K562 (cell line): ENCODE measurements around the gene GMDS. TPM values are rescaled to one million over a fixed set of nuclear protein-coding genes. Genes with fewer than 3 reads are reported as not detected.

Experiments
- ATAC-seq: fragments of 200-7000 bp; cut with Tn5 transposase; 3 replicates; pipeline ENCODE4 v1.9.1; 2020; ENCODE audit warnings: moderate library complexity
- BruUV-seq: library from RNA; stranded (reverse); fragments of 400-500 nt; replicated peaks from 2 replicates; lab custom pipeline; 2021; lab: Mats Ljungman, UMichigan
- CTCF ChIA-PET: fragments of 300-600 bp; formaldehyde crosslinking; extraction: SDS; loops from one replicate; lab custom pipeline; 2021; ENCODE audit warnings: low intra/inter-chr PET ratio; lab: Yijun Ruan, JAX
- POLR2A ChIA-PET: fragments of 300-600, 350-650 bp; sonication (Branson Sonifier 250); formaldehyde crosslinking; extraction: SDS; loops from one replicate; lab custom pipeline; 2021; ENCODE audit warnings: antibody characterized with exemption, inconsistent platforms; lab: Yijun Ruan, JAX
- DNase-seq, 4 experiments: peaks; one replicate each; pipeline versions ENCODE4 v3.0.0 to v3.0.0-alpha.2; 2011 to 2018; ENCODE audit warnings: low spot score in 3 of 4, mixed read lengths in 3 of 4; ENCODE audit errors: extremely low read depth in 1 of 4
- FAIRE-seq: peaks from 2 replicates; lab custom pipeline; 2011; peaks lifted over from hg19 to GRCh38; lab: Jason Lieb, UNC
- H2AFZ ChIP-seq: 2 replicates; pipeline ENCODE4 v1.6.0; 2011; ENCODE audit warnings: low read depth, low read length, control low read depth, inconsistent platforms
- H3K27ac ChIP-seq: fragments of 200-600 bp; 3 replicates; pipeline ENCODE4 v1.8.0; 2011; ENCODE audit warnings: low read depth, mild to moderate bottlenecking, control low read depth, inconsistent platforms, low read length, moderate library complexity, mixed read lengths; ENCODE audit errors: extremely low read depth
- H3K27me3 ChIP-seq, 2 experiments: fragments of 300-600 bp in 1 of 2; 2 replicates in 1 of 2; 3 replicates in 1 of 2; pipeline versions ENCODE4 v1.6.0 to v1.8.0; 2011; ENCODE audit warnings: inconsistent platforms in 2 of 2, low read length in 2 of 2, mild to moderate bottlenecking in 1 of 2, mixed read lengths in 1 of 2, moderate library complexity in 1 of 2; ENCODE audit not compliant: control insufficient read depth in 2 of 2, insufficient read depth in 2 of 2
- H3K36me3 ChIP-seq: fragments of 300-600 bp; 3 replicates; pipeline ENCODE4 v1.8.0; 2011; ENCODE audit warnings: mild to moderate bottlenecking, low read length, inconsistent platforms; ENCODE audit not compliant: control insufficient read depth, insufficient read depth
- H3K4me1 ChIP-seq, 2 experiments: fragments of 200-600 bp in 1 of 2; replicated peaks in 1 of 2; 2 replicates in 1 of 2; 3 replicates in 1 of 2; pipeline versions ENCODE4 v1.5.1 to v1.8.0; 2011; ENCODE audit warnings: inconsistent platforms in 2 of 2, low read length in 2 of 2, mild to moderate bottlenecking in 1 of 2, mixed read lengths in 1 of 2, moderate library complexity in 1 of 2; ENCODE audit not compliant: control insufficient read depth in 2 of 2, insufficient read depth in 2 of 2
- H3K4me2 ChIP-seq: 2 replicates; pipeline ENCODE4 v1.6.1; 2011; ENCODE audit warnings: low read length, control low read depth, inconsistent platforms, mixed read lengths; ENCODE audit not compliant: insufficient read depth
- H3K4me3 ChIP-seq: fragments of 200-600 bp; sonication (generic), shearing (Covaris generic); 2 replicates; pipeline ENCODE4 v1.5.1; 2016; ENCODE audit warnings: control low read depth, inconsistent platforms
- H3K79me2 ChIP-seq: fragments of 200-600 bp; 3 replicates; pipeline ENCODE4 v1.8.0; 2011; ENCODE audit warnings: low read length, inconsistent platforms; ENCODE audit not compliant: control insufficient read depth, insufficient read depth
- H3K9ac ChIP-seq, 2 experiments: 2 replicates each; pipeline versions ENCODE4 v1.6.0 to v1.6.1; 2011; ENCODE audit warnings: low read depth in 2 of 2, low read length in 2 of 2, control low read depth in 1 of 2, inconsistent platforms in 1 of 2, mild to moderate bottlenecking in 1 of 2, mixed read lengths in 1 of 2; ENCODE audit not compliant: insufficient read depth in 1 of 2
- H3K9me1 ChIP-seq: one replicate; pipeline ENCODE4 v1.6.0; 2011; ENCODE audit warnings: inconsistent platforms, mild to moderate bottlenecking, low read length, moderate library complexity; ENCODE audit not compliant: control insufficient read depth, insufficient read depth
- H3K9me3 ChIP-seq: replicated peaks from 2 replicates; pipeline ENCODE4 v1.5.1; 2011; ENCODE audit warnings: low read depth, low read length, inconsistent platforms; ENCODE audit not compliant: control insufficient read depth, insufficient read depth
- H4K20me1 ChIP-seq: replicated peaks from 2 replicates; pipeline ENCODE4 v1.6.1; 2011; ENCODE audit warnings: low read length, inconsistent platforms, mixed read lengths; ENCODE audit not compliant: control insufficient read depth, insufficient read depth
- ARID3A ChIP-seq: IDR thresholded peaks from 2 replicates; pipeline ENCODE4 v1.6.1; 2012; ENCODE audit warnings: low read depth, low read length, improper control_type of control experiment, borderline replicate concordance
- CBFA2T3 ChIP-seq: fragments of 450-650 bp; IDR thresholded peaks from 2 replicates; pipeline ENCODE4 v1.6.1; 2017
- CUX1 ChIP-seq: fragments of 200-800 bp; sonication (Bioruptor generic); IDR thresholded peaks from 2 replicates; pipeline ENCODE4 v1.6.1; 2016; ENCODE audit warnings: missing genetic modification characterization, missing compliant biosample characterization
- ETV1 ChIP-seq: fragments of 450-650 bp; conservative IDR thresholded peaks from 2 replicates; pipeline ENCODE4 v1.6.1; 2016; ENCODE audit warnings: missing genetic modification characterization, control low read depth, low read depth, missing compliant biosample characterization
- MTA3 ChIP-seq: fragments of 450-650 bp; formaldehyde crosslinking; IDR thresholded peaks from 2 replicates; pipeline ENCODE4 v1.6.1; 2017; ENCODE audit warnings: mild to moderate bottlenecking, borderline replicate concordance
- NCOA2 ChIP-seq, 2 experiments: fragments of 450-650 bp; IDR thresholded peaks; 2 replicates each; pipeline ENCODE4 v1.6.1; 2018; ENCODE audit warnings: mild to moderate bottlenecking in 2 of 2, moderate library complexity in 1 of 2; ENCODE audit not compliant: partially characterized antibody in 2 of 2
- NFIC ChIP-seq: fragments of 450-650 bp; IDR thresholded peaks from 2 replicates; pipeline ENCODE4 v1.6.1; 2017; ENCODE audit warnings: mild to moderate bottlenecking, inconsistent platforms
- NKRF ChIP-seq: fragments of 450-650 bp; IDR thresholded peaks from 2 replicates; pipeline ENCODE4 v1.6.1; 2016; ENCODE audit warnings: borderline replicate concordance
- SNAPC5 ChIP-seq: fragments of 250-450 bp; sonication (Bioruptor Pico); IDR thresholded peaks from 2 replicates; pipeline ENCODE4 v1.8.0; 2021; ENCODE audit warnings: moderate library complexity, mild to moderate bottlenecking, inconsistent platforms
- ZBTB7A ChIP-seq: IDR thresholded peaks from 2 replicates; pipeline ENCODE4 v1.6.1; 2011; ENCODE audit warnings: low read depth, mild to moderate bottlenecking, low read length, moderate library complexity, borderline replicate concordance; ENCODE audit not compliant: control insufficient read depth
- WGBS: fragments of 100-300 bp; shearing (Covaris generic); methylation state at CpG from one replicate; pipeline ENCODE4 v1.1.6; 2016; ENCODE audit warnings: low coverage, mixed read lengths; ENCODE audit not compliant: insufficient coverage; ENCODE audit errors: missing lambda C conversion rate; 5-methylcytosine and 5-hydroxymethylcytosine counted together
- in situ Hi-C: fragments of 300-500 bp; cut with MboI; formaldehyde crosslinking; loops from 4 replicates; pipeline ENCODE4 v1.15.0; 2018; ENCODE audit warnings: inconsistent platforms, mixed read lengths
- intact Hi-C: fragments of 100-400 bp; cut with micrococcal nuclease; formaldehyde crosslinking; loops from 2 replicates; pipeline ENCODE4 v1.14.2; 2022
- polyA plus RNA-seq, 8 experiments: library from polyadenylated mRNA; depleted of rRNA in 4 of 8; stranded (reverse) in 5 of 8; unstranded in 3 of 8; fragments of >200 nt; fragmentation: Nextera tagmentation in 2 of 8; fragmentation: Illumina TruSeq in 1 of 8; extraction: Ambion mirVana in 2 of 8; extraction: Trizol in 1 of 8; gene quantifications; 2 replicates each; pipeline versions ENCODE4 v1.2.1 to v1.2.3, GENCODE V29; 2011 to 2014; ENCODE audit warnings: inconsistent platforms in 1 of 8, missing spikeins in 1 of 8
- total RNA-seq, 7 experiments: library from RNA; depleted of rRNA in 6 of 7; stranded (reverse); fragments of >200 nt in 6 of 7; fragmentation: Illumina TruSeq in 2 of 7; extraction: Trizol in 2 of 7; gene quantifications; 2 replicates each; pipeline versions ENCODE4 v1.2.1 to v1.2.3, GENCODE V29; 2011 to 2021; ENCODE audit warnings: low replicate concordance in 1 of 7

GMDS gene
- total and polyA plus RNA-seq, 9 of the 15 experiments (the other 6 are each of a cell fraction or from before 2014, with no cell fraction given), result 0.48 to 31.8 (median 13.4) TPM

- in situ Hi-C loops, result no loop called here
- POLR2A ChIA-PET, result interaction anchor here (0.5 to 1.0 kb wide), 4 partner anchors 9 to 24 kb away, joined by 3 to 4 read pairs (median 3); no protein-coding TSS in a partner anchor
- TF ChIP-seq ETV1 (0 out of 2 replicates have a peak, but pooled peaks have one; percentile 21), ARID3A (no peak), CUX1 (CRISPR knock-in tag) (no peak), ZBTB7A (no peak), NFIC (peak; percentile 93), NCOA2 (IDR thresholded peaks at IDR 0.05; ENCODE audit: partially characterized antibody in 2 of 2) (no peak), CBFA2T3 (peak; percentile 54), SNAPC5 (CRISPR knock-in tag) (no peak), NKRF (peak; percentile 13; the same call in 1 of the 2 replicates), MTA3 (no peak)
These were observed 765 bp upstream of the GMDS start for GRCh38 chr6:2245877-2246863.

More at GRCh38 chr6:2245877-2246863, 765 bp upstream of the GMDS start:
- peaks cover 5% of the 10 kb centered on the region; the same call in 1 of the 3 replicates for H3K79me2 ChIP-seq
- H4K20me1 ChIP-seq, result no peaks in the 10 kb centered on the region; the same call in 1 of the 2 replicates
- H3K9me1 ChIP-seq, result peaks cover 2% of the 10 kb centered on the region
- peak; percentile 68 to 81 (median 72) for DNase-seq
- peak overlapping the region; percentile 97 for H3K4me2 ChIP-seq
- intact Hi-C loops, result no loop called here
- no peaks in the 10 kb centered on the region; the same call in 2 of the 3 replicates for H3K36me3 ChIP-seq
- BruUV-seq, result TSS peak; percentile 79
- peaks cover 9 to 10% of the 10 kb centered on the region in 2 experiments; a peak in 4 of 5 replicates for H3K4me1 ChIP-seq
- FAIRE-seq, result no peak
- CTCF ChIA-PET, result no interaction called here
- H3K27me3 ChIP-seq, result no peaks in the 10 kb centered on the region
- peak overlapping the region; percentile 87 for H3K4me3 ChIP-seq
- H3K27ac ChIP-seq, result peak overlapping the region; percentile 85
- ATAC-seq, result peak; percentile 34
- peak overlapping the region; percentile 84 to 92 for H3K9ac ChIP-seq
- H3K9me3 ChIP-seq, result no peaks in the 10 kb centered on the region
- WGBS, result 14% methylated on average over 31 of the region's 31 CpGs
- H2AFZ ChIP-seq, result peak overlapping the region; percentile 99
